ENCODE data around the gene SLC29A1.

Gene SLC29A1

DNA sequence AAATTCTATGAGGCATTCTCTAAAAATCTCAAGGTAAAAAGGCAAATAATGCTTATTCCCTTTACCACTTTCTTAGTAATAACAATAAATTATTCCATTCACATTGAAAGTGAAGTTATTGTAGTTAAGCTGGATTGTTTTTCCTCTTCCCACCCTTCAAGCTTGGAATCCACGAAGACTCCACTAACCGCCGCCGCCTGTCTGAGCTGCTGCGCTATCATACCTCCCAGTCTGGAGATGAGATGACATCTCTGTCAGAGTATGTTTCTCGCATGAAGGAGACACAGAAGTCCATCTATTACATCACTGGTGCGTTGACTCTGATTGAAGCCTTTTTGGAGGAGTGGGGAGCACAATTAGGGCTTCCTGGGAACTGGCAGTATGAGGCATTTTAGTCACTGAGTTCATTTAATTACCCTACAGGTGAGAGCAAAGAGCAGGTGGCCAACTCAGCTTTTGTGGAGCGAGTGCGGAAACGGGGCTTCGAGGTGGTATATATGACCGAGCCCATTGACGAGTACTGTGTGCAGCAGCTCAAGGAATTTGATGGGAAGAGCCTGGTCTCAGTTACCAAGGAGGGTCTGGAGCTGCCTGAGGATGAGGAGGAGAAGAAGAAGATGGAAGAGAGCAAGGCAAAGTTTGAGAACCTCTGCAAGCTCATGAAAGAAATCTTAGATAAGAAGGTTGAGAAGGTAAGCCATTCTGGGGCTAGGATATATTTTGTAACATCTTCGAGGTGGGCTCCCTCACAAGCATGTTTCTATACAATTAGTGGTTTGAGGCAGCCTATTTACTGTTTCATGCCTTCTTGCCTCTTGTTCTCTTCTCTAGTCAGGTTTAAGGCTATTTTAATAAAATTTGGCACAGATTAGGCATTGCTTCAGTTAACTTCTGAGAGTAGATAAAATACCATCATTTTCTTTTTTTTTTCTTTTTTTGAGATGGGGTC is 28.5 kb downstream of the SLC29A1 start:
- in situ Hi-C loops (cut with MboI; ENCODE audit: low sequenced_read_pairs), result no loop called here

- in situ Hi-C loops (cut with MboI; ENCODE audit: low sequenced_read_pairs), result no loop called here
These were observed 30.1 kb downstream of the SLC29A1 start for GRCh38 chr6:44253307-44254101.

GRCh38 chr6:44254191-44255104 is 31.1 kb downstream of the SLC29A1 start:
- in situ Hi-C loops (cut with MboI; ENCODE audit: low sequenced_read_pairs), result no loop called here

DNA sequence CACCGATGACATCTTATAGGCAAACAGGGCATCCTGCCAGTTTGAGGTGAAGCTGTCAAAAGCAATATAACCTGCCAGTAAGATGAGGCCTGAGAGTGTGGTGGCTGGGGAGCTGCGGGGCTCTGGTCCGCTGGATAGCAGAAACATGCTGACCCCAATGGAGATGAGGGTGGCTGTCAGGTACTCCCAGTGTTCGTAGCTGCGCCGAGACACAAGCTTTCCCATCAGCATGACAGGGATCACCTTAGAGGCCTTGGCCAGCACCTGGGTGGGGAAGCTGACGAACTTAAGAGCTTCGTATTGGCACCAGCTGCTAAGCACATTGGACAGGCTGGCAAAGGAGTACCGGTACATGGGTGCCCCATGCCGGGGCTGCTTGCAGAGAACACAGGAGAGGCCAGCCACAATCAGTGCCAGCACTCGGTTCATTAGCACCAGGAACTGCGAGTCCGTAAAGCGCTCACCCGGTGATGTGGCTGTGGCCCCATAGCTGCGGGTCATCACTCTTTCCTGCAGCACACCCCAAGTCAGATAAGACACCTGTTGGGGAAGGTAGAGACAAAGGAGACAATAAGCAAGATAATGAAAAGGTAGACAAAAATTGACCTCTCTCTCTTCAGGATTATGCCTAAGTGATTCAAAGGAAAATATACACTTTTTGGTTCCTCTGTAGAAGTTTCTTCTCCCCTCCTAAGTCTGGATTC is 31.9 kb downstream of the SLC29A1 start:
- in situ Hi-C loops (cut with MboI; ENCODE audit: low sequenced_read_pairs), result no loop called here

DNA sequence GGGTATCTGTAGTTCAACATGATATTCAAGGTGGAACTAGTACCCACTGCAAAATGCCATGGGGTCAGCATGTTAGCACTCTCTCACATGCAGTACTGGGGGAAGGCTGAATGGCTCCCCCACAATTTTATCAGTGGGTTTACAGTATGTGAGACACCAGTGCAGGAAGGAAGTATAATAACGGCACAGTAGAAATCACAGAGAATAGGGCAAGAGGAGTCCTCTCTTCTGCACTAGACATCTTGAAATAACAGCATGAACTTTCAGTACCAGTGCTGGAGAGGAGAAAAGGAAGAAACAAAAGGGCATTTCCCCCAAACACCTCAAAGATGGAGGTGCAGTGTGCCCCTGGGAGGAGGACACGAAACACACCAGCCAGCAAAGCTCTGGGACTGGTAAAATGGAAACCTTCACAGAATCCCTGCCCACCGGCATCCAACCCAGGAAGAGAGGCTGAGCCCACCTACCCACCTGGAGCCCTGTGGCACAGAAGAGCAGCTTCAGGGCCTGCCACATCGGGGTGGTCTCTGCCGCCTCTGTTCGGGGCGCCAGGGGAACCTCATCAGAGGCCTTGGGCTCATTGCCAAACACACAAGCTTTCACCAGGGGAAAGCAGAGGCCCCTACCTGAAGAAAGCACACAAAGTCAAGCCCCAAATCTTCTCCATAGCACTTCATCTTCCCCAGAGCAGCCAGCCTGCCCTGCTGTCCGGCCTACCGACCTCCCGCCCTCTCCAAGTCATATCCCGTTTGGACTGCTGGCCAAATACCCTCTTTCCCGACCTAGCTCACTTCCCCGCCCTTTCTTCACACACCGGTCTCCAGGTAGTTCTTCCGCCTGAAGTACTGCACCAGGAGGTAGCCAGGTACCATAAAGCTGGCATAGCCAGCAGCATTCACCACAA is 32.7 kb downstream of the SLC29A1 start:
- in situ Hi-C loops (cut with MboI; ENCODE audit: low sequenced_read_pairs), result no loop called here

GRCh38 chr6:44256775-44257024 is 33.3 kb downstream of the SLC29A1 start:
- in situ Hi-C loops (cut with MboI; ENCODE audit: low sequenced_read_pairs), result no loop called here

- in situ Hi-C loops (cut with MboI; ENCODE audit: low sequenced_read_pairs), result no loop called here
These were observed 33.8 kb downstream of the SLC29A1 start, which contains the start of gene SLC35B2 for GRCh38 chr6:44257025-44257752. Gene SLC35B2 (minus strand): TSS chr6:44257528. CDS start chr6:44257410, 118 bp downstream.

DNA sequence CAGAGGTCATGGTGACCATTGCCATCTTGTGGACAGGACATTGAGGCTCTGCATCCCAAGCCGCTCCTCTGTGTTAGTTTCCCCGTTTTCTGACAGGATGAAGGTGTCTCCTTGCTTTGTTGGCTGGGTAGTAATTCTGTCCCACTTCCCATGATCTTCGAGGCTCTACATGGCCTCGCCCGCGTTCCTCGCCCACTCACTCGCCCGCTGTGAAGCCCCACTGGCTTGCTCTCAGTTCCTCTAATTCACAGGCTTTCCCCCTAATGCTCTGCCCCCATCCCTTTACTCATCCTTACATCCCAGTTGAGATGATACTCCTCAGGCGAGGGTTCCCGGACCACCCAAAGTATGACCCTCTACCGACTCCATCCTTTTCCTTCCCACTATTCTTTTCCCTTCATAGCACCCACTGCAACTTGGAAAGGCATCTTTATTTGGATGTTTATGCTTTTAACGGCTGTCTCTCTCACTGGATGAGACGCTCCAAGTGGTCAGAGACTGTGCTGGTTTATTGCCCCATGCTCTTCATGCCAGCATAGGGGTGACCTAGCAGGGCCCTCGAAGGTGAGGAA is 34.4 kb downstream of the SLC29A1 start:
- in situ Hi-C loops (cut with MboI; ENCODE audit: low sequenced_read_pairs), result no loop called here

DNA sequence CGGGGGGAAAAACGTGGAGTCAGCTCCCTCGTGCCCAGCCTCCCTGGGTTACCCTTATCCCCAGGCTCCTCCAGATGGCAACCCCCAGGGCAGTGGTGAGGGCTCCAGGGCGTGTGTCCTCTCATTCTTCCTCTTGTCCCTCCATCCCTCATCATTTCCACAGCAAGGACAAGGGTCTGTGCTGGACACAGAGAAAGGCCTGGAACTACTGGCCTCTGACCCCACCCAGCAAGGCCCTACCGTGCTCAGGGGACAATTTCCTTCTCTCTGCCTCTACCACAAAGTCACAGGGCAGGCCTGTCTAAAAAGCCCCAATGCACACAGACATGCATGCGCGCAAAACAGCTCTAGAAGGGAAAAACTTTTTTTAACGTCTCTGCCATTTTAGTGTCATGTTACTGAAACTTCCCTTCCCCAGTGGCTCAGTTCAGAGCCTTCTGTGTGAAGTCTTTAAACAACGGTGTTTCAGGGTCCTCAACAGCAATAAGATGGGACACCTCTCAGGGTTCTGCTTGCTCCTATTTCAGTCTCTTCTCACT is 35.0 kb downstream of the SLC29A1 start:
- in situ Hi-C loops (cut with MboI; ENCODE audit: low sequenced_read_pairs), result no loop called here

- in situ Hi-C loops (cut with MboI; ENCODE audit: low sequenced_read_pairs), result no loop called here
These were observed 35.5 kb downstream of the SLC29A1 start for GRCh38 chr6:44258921-44259320.

GRCh38 chr6:44260011-44260410 is 36.6 kb downstream of the SLC29A1 start:
- in situ Hi-C loops (cut with MboI; ENCODE audit: low sequenced_read_pairs), result no loop called here

DNA sequence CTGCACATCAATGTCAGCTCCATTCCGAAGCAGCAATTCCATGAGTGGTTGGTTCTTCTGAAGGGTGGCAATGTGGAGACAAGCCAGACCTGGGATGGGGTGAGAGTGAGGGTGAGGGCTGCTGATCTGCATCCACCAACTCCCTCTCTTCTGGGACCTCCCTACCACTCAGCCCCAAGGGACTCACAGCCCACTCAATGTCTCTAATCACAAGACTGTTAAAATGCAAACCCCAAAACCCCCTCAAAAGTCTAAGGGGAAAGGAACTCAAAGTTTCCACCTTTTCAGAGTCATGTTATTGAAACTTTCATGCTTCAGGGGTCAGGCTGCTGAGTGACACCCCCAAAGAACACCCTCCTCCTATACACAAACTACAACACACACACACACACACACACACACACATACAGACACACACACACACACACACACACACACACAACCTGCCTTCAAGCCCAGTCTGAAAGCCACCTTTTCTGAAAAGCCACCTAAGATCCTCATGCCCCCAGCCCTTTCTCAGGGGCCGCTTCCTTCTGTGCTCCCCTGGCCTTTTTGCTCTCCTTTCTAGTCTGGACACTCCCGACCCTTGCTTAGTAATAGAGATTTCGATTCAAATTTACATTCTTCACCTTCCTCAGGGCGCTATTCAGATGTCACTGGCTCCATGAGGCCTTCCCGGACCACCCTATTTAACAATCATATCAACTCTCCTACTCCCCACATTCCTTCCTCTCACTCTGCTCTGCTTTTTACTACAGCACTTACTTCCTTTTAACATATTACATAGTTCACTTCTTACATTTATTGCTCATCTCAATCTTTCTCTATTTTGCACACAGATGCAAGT is 37.3 kb downstream of the SLC29A1 start:
- in situ Hi-C loops (cut with MboI; ENCODE audit: low sequenced_read_pairs), result no loop called here

DNA sequence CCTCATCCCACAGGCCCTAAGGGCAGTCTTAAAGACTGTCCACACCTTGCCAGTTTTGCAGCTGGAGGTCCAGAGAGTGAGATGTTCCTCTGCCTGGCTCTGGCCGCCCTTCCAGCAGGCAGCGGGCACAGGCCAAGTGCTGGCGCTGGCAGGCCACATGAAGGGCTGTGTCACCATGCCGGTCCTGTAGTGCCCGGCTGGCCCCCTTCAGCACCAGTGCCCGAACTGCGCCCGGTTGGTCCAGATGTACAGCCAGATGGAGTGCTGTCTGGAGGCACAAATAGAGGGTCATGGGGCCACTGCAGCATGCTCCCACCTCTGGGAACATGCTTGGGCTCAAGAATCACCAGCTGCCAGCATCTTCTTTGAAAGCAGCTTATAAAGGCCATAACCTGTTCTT is 38.2 kb downstream of the SLC29A1 start:
- in situ Hi-C loops (cut with MboI; ENCODE audit: low sequenced_read_pairs), result no loop called here

DNA sequence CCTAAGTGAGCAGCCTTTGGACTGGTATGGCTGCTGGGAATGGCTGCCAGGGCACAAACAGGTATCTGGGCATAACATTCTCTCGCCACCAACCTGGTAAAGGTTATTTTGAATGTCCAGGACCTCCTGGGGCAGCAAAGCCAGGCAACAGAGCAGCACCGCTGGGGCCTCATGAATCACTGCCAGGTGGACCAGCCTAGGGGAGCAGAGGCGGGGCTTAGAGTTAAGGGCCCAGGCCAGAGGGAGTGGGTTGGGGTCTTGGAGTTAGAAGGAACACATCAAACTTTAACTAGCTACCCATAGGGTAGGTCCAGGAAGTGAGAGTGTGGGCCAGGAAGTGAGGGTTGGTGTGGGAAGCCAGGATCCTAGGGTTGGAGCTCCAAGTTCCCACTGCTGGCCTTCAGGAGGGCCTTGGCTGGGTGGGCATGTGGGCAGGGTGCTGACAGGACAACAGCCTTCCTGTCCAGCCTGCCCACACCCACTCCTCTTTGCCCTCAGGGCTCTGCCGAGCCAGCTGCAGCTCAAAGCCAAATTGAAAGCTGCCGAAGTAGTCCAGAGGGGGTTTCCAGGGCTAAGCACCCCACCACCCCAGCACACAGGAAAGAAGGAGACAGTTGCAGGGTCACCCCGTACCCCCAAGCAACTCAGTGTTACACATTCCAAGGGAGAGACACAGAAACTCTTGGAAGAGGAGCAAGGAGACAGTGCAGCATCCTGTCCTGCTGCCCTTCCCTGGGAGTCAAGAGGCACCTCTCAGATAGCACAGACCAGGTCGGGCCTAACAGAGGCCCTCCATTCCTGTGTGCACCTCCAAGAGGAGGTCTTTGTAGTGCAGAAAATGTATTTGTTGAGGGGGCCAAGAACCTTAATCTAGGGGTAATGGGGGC is 39.3 kb downstream of the SLC29A1 start:
- in situ Hi-C loops (cut with MboI; ENCODE audit: low sequenced_read_pairs), result no loop called here

- in situ Hi-C loops (cut with MboI; ENCODE audit: low sequenced_read_pairs), result no loop called here
These were observed 40.1 kb downstream of the SLC29A1 start for GRCh38 chr6:44263354-44264100.

Measured in HL-60/S4 (cell line).